ENCODE results near the gene YIF1A. TPM values are rescaled to one million over a fixed set of nuclear protein-coding genes. Genes with fewer than 3 reads are reported as not detected.

YIF1A gene
- total RNA-seq, 1 donor = 119 TPM

DNA sequence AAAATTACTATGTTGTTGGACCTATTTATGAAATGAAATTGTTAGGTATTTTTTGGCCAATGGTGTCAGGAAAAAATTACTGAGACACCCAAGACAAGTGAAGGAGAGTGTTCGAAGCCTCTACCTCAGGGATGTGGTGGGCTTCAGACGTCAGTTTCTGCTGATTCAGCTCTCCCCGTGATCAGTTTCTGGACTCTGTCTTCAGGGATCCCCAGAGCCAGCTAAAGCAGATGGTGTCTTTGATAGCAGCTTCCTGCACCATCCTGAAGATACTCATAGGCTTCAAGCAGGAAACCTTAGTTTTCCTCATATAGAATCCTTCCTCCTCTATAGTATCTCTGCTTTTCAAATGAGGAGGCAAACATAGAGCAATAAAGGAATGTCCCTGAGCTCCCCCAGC, 20.5 kb upstream of the YIF1A start:
- TF ChIP-seq, protein P1, sequence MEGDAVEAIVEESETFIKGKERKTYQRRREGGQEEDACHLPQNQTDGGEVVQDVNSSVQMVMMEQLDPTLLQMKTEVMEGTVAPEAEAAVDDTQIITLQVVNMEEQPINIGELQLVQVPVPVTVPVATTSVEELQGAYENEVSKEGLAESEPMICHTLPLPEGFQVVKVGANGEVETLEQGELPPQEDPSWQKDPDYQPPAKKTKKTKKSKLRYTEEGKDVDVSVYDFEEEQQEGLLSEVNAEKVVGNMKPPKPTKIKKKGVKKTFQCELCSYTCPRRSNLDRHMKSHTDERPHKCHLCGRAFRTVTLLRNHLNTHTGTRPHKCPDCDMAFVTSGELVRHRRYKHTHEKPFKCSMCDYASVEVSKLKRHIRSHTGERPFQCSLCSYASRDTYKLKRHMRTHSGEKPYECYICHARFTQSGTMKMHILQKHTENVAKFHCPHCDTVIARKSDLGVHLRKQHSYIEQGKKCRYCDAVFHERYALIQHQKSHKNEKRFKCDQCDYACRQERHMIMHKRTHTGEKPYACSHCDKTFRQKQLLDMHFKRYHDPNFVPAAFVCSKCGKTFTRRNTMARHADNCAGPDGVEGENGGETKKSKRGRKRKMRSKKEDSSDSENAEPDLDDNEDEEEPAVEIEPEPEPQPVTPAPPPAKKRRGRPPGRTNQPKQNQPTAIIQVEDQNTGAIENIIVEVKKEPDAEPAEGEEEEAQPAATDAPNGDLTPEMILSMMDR (IDR thresholded peaks at IDR 0.05; ENCODE audit: insufficient read depth, low read length) = no peak
- DNase-seq (ENCODE audit: low read depth) = no peak
- H3K4me3 ChIP-seq (ENCODE audit: low read depth, low read length) = no peak overlapping the region

- no peak for DNase-seq (ENCODE audit: low read depth)
- no peak overlapping the region for H3K4me3 ChIP-seq (ENCODE audit: low read depth, low read length)
- TF ChIP-seq, protein P1 (IDR thresholded peaks at IDR 0.05; ENCODE audit: insufficient read depth, low read length) = no peak
Measured at GRCh38 chr11:66302656-66303055, 13.7 kb upstream of the YIF1A start.

DNA sequence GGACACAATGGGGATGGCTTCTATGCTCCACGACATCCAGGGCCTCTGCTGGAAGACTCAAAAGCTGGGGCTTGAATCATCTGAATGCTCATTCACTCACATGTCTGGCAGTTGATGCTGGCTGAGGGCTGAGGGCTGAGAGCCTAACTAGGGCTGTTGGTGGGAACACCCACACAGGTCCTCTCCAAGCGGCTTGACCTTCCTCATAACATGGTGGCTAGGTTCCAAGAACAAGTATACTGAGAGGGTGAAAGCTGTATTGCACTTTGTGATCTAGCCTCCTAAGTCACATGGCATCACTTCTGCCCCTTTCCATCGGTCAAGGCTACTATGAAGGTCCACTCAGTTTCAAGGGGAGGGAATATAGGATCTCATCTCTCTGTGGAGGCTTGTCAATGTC, 10.2 kb upstream of the YIF1A start:
- H3K4me3 ChIP-seq (ENCODE audit: low read depth, low read length) = no peak overlapping the region
- DNase-seq (ENCODE audit: low read depth) = no peak
- TF ChIP-seq, protein P1 (IDR thresholded peaks at IDR 0.05; ENCODE audit: insufficient read depth, low read length) = no peak

DNA sequence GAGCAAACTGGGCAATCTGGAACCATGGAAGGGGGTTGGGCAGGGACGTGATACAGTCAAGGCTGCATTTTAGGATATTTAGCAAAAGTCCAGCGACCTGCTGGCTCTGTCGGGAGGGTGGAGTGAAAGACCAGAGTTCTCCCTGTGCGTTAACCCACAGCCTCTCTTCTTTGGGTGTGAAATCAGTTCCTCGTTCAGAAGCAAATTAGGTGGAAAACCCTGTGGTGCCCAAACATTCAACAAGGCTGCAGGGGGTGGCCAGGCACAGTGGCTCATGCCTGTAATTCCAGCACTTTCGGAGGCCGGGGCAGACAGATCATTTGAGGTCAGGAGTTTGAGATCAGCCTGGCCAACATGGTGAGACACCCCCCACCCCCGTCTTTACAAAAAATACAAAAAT, 8.7 kb upstream of the YIF1A start:
- no peak overlapping the region for H3K4me3 ChIP-seq (ENCODE audit: low read depth, low read length)
- no peak for DNase-seq (ENCODE audit: low read depth)
- TF ChIP-seq, protein P1 (IDR thresholded peaks at IDR 0.05; ENCODE audit: insufficient read depth, low read length) = no peak

GRCh38 chr11:66294626-66295620, 6.0 kb upstream of the YIF1A start:
- no peak overlapping the region for H3K4me3 ChIP-seq (ENCODE audit: low read depth, low read length)
- DNase-seq (ENCODE audit: low read depth) = no peak
- TF ChIP-seq, protein P1 (IDR thresholded peaks at IDR 0.05; ENCODE audit: insufficient read depth, low read length) = no peak

GRCh38 chr11:66293777-66294625, 5.1 kb upstream of the YIF1A start:
- DNase-seq (ENCODE audit: low read depth) = no peak
- TF ChIP-seq, protein P1 (IDR thresholded peaks at IDR 0.05; ENCODE audit: insufficient read depth, low read length) = no peak
- no peak overlapping the region for H3K4me3 ChIP-seq (ENCODE audit: low read depth, low read length)

Measured in fibroblast of the aortic adventitia (primary cell).